Dermis microvascular lymphatic vessel endothelial cell (primary cell): ENCODE measurements around the gene P2RX4. TPM values are rescaled to one million over a fixed set of nuclear protein-coding genes. Genes with fewer than 3 reads are reported as not detected.
"Not testable (repeated sequence)": the region's sequence is repeated elsewhere in the genome, so short reads cannot be mapped to it uniquely, and the experiment has no call there.

ENCODE experiments used
- DNase-seq, 2 donors: peaks; one replicate each; pipeline versions ENCODE4 v3.0.0 to v3.0.0-alpha.2; 2010; ENCODE audit warnings: low read depth in 2 of 2
- total RNA-seq: library from RNA; depleted of rRNA; stranded (reverse); fragments of >200 nt; gene quantifications from 2 replicates; pipeline ENCODE4 v1.2.1, GENCODE V29; 2014

The P2RX4 gene
- total RNA-seq, 1 donor from 2014 or later: 81.9 TPM

GRCh38 chr12:121188227-121188626 is 21.7 kb upstream of the P2RX4 start:
- DNase-seq: no peak

- DNase-seq: peak; percentile 52 to 73
Measured at GRCh38 chr12:121189131-121189530, 20.8 kb upstream of the P2RX4 start.

GRCh38 chr12:121189619-121190155 is 20.2 kb upstream of the P2RX4 start:
- DNase-seq: peak in 1 of 2 donors; percentile 70

- peak; percentile 91 to 92 for DNase-seq
Measured at GRCh38 chr12:121190523-121191031, 19.4 kb upstream of the P2RX4 start.

- DNase-seq: no peak
Measured at GRCh38 chr12:121191151-121191550, 18.8 kb upstream of the P2RX4 start.

- peak; percentile 82 to 88 for DNase-seq
Measured at GRCh38 chr12:121196902-121197301, 13.0 kb upstream of the P2RX4 start.

GRCh38 chr12:121198949-121199348 is 11.0 kb upstream of the P2RX4 start:
- no peak for DNase-seq

GRCh38 chr12:121201140-121201539 is 8.8 kb upstream of the P2RX4 start:
- DNase-seq: not testable (repeated sequence)

- no peak for DNase-seq
Measured at GRCh38 chr12:121202407-121203355, 7.2 kb upstream of the P2RX4 start.

- DNase-seq: no peak
Measured at GRCh38 chr12:121203482-121203881, 6.4 kb upstream of the P2RX4 start.

GRCh38 chr12:121205491-121205890 is 4.4 kb upstream of the P2RX4 start:
- peak in 1 of 2 donors; percentile 42 for DNase-seq

- DNase-seq: not testable (repeated sequence)
Measured at GRCh38 chr12:121208571-121208970, 1.4 kb upstream of the P2RX4 start.

- DNase-seq: no peak
Measured at GRCh38 chr12:121209221-121209620, 708 bp upstream of the P2RX4 start.

- DNase-seq: no peak
Measured at GRCh38 chr12:121212875-121213274, 2.9 kb downstream of the P2RX4 start.

- DNase-seq: peak in 1 of 2 donors; percentile 61
Measured at GRCh38 chr12:121214166-121214777, 4.3 kb downstream of the P2RX4 start.

GRCh38 chr12:121214855-121215745 is 5.2 kb downstream of the P2RX4 start:
- peak; percentile 74 to 89 for DNase-seq

- no peak for DNase-seq
Measured at GRCh38 chr12:121216102-121216501, 6.2 kb downstream of the P2RX4 start.

- no peak for DNase-seq
Measured at GRCh38 chr12:121217063-121217462, 7.1 kb downstream of the P2RX4 start.

- no peak for DNase-seq
Measured at GRCh38 chr12:121217761-121218160, 7.8 kb downstream of the P2RX4 start.

GRCh38 chr12:121218588-121219352 is 8.8 kb downstream of the P2RX4 start:
- DNase-seq: no peak
